K562 (cell line): ENCODE measurements around the gene MAD2L1BP. TPM values are rescaled to one million over a fixed set of nuclear protein-coding genes. Genes with fewer than 3 reads are reported as not detected.

ENCODE experiments used
- CHD1 ChIP-seq: fragments of 200-600 bp; sonication (generic); IDR thresholded peaks from one replicate; pipeline ENCODE4 v1.6.1; 2012; ENCODE audit warnings: mild to moderate bottlenecking, moderate library complexity, low read length, inconsistent platforms
- GTF2A2 ChIP-seq: IDR thresholded peaks from 2 replicates; pipeline ENCODE4 v1.6.1; 2016; ENCODE audit warnings: mild to moderate bottlenecking, missing genetic modification characterization, missing compliant biosample characterization
- JUND ChIP-seq, 2 experiments: IDR thresholded peaks; 2 replicates in 1 of 2; 3 replicates in 1 of 2; pipeline ENCODE4 v1.6.1; 2011; ENCODE audit warnings: borderline replicate concordance in 2 of 2, low read depth in 2 of 2, low read length in 2 of 2, improper control_type of control experiment in 1 of 2, missing biosample characterization in 1 of 2, missing genetic modification characterization in 1 of 2, missing genetic modification reagents in 1 of 2
- PHF21A ChIP-seq: fragments of 450-650 bp; IDR thresholded peaks from 2 replicates; pipeline ENCODE4 v1.6.1; 2017; ENCODE audit warnings: low read depth, borderline replicate concordance
- ZNF12 ChIP-seq: sonication (generic); formaldehyde crosslinking; IDR thresholded peaks from 2 replicates; pipeline ENCODE4 v1.4.0; 2020; ENCODE audit warnings: mild to moderate bottlenecking, missing genetic modification reagents
- polyA plus RNA-seq, 8 experiments: library from polyadenylated mRNA; depleted of rRNA in 4 of 8; stranded (reverse) in 5 of 8; unstranded in 3 of 8; fragments of >200 nt; fragmentation: Nextera tagmentation in 2 of 8; fragmentation: Illumina TruSeq in 1 of 8; extraction: Ambion mirVana in 2 of 8; extraction: Trizol in 1 of 8; gene quantifications; 2 replicates each; pipeline versions ENCODE4 v1.2.1 to v1.2.3, GENCODE V29; 2011 to 2014; ENCODE audit warnings: inconsistent platforms in 1 of 8, missing spikeins in 1 of 8
- total RNA-seq, 7 experiments: library from RNA; depleted of rRNA in 6 of 7; stranded (reverse); fragments of >200 nt in 6 of 7; fragmentation: Illumina TruSeq in 2 of 7; extraction: Trizol in 2 of 7; gene quantifications; 2 replicates each; pipeline versions ENCODE4 v1.2.1 to v1.2.3, GENCODE V29; 2011 to 2021; ENCODE audit warnings: low replicate concordance in 1 of 7
- TF ChIP-seq, protein P1 (sequence below): fragments of 450-650 bp; conservative IDR thresholded peaks from 2 replicates; pipeline ENCODE4 v1.6.1; 2016; ENCODE audit warnings: missing genetic modification characterization, low read depth, mild to moderate bottlenecking, control low read depth, missing compliant biosample characterization
- TF ChIP-seq, protein P2 (sequence below): sonication (generic); formaldehyde crosslinking; IDR thresholded peaks from 2 replicates; pipeline ENCODE4 v1.8.0; 2023; ENCODE audit warnings: mild to moderate bottlenecking, missing genetic modification reagents
- TF ChIP-seq, protein P3 (sequence below): IDR thresholded peaks from 3 replicates; pipeline ENCODE4 v1.6.1; 2011; ENCODE audit warnings: borderline replicate concordance, mild to moderate bottlenecking; ENCODE audit not compliant: insufficient read length, insufficient read depth
- TF ChIP-seq, protein P4 (sequence below): fragments of 450-650 bp; IDR thresholded peaks from 2 replicates; pipeline ENCODE4 v1.6.1; 2017; ENCODE audit warnings: antibody characterized with exemption, mild to moderate bottlenecking
- TF ChIP-seq, protein P5 (sequence below): sonication (generic); formaldehyde crosslinking; IDR thresholded peaks from 2 replicates; pipeline ENCODE4 v1.8.0; 2022; ENCODE audit warnings: mild to moderate bottlenecking, missing genetic modification reagents
- TF ChIP-seq, protein P6 (sequence below): fragments of 250-450 bp; sonication (Bioruptor Pico); IDR thresholded peaks from 2 replicates; pipeline ENCODE4 v1.5.0; 2021

Gene MAD2L1BP
- total and polyA plus RNA-seq, 9 of the 15 experiments (the other 6 are each of a cell fraction or from before 2014, with no cell fraction given): 69.7 to 321 (median 111) TPM

DNA sequence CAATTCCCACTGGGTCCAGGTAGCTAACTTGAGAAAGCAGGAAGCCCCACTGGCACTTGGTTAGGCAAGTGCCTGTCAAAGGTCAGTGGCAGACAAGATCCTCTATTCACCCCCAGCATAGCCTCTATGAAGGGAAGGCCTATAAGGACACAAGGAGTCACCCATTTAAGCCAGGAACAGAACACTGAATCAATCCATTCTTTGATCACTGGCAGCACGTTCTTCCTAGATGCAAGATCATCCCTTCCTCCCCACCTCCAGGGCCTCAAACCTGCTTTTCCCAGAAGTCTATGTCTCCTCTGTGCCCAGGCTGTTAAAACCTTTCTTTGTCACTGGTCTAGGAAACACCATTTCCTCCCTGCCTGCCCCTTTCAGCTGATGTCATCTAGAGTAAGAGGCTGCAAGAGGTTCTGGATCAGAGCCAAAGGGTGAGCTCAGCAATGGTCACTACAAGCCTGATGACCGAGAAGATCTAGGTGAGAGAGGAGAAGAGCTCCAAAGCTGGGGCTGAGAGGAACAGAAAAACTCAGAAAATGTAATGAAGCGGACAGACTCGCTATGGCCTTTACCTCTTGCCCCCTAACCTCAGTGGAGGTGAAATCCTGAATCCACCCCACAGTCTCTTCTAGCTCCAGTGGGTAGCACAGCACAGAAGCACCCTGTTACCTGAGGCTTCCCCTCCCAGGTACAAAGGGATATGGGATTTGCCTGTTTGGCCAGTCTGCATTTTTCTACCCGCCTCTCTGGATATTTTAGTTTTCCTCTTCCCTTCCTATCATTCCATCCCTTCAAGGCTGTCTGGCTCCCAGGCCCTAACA lies 8.4 kb upstream of the MAD2L1BP start (continued):
- TF ChIP-seq, protein P1, sequence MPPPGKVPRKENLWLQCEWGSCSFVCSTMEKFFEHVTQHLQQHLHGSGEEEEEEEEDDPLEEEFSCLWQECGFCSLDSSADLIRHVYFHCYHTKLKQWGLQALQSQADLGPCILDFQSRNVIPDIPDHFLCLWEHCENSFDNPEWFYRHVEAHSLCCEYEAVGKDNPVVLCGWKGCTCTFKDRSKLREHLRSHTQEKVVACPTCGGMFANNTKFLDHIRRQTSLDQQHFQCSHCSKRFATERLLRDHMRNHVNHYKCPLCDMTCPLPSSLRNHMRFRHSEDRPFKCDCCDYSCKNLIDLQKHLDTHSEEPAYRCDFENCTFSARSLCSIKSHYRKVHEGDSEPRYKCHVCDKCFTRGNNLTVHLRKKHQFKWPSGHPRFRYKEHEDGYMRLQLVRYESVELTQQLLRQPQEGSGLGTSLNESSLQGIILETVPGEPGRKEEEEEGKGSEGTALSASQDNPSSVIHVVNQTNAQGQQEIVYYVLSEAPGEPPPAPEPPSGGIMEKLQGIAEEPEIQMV (tag): peak; percentile 75
- TF ChIP-seq, protein P2, sequence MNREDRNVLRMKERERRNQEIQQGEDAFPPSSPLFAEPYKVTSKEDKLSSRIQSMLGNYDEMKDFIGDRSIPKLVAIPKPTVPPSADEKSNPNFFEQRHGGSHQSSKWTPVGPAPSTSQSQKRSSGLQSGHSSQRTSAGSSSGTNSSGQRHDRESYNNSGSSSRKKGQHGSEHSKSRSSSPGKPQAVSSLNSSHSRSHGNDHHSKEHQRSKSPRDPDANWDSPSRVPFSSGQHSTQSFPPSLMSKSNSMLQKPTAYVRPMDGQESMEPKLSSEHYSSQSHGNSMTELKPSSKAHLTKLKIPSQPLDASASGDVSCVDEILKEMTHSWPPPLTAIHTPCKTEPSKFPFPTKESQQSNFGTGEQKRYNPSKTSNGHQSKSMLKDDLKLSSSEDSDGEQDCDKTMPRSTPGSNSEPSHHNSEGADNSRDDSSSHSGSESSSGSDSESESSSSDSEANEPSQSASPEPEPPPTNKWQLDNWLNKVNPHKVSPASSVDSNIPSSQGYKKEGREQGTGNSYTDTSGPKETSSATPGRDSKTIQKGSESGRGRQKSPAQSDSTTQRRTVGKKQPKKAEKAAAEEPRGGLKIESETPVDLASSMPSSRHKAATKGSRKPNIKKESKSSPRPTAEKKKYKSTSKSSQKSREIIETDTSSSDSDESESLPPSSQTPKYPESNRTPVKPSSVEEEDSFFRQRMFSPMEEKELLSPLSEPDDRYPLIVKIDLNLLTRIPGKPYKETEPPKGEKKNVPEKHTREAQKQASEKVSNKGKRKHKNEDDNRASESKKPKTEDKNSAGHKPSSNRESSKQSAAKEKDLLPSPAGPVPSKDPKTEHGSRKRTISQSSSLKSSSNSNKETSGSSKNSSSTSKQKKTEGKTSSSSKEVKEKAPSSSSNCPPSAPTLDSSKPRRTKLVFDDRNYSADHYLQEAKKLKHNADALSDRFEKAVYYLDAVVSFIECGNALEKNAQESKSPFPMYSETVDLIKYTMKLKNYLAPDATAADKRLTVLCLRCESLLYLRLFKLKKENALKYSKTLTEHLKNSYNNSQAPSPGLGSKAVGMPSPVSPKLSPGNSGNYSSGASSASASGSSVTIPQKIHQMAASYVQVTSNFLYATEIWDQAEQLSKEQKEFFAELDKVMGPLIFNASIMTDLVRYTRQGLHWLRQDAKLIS (CRISPR knock-in tag): peak; percentile 99
- TF ChIP-seq CHD1: no peak
- no peak for TF ChIP-seq PHF21A
- TF ChIP-seq, protein P3, sequence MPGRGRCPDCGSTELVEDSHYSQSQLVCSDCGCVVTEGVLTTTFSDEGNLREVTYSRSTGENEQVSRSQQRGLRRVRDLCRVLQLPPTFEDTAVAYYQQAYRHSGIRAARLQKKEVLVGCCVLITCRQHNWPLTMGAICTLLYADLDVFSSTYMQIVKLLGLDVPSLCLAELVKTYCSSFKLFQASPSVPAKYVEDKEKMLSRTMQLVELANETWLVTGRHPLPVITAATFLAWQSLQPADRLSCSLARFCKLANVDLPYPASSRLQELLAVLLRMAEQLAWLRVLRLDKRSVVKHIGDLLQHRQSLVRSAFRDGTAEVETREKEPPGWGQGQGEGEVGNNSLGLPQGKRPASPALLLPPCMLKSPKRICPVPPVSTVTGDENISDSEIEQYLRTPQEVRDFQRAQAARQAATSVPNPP: no peak
- TF ChIP-seq, protein P4, sequence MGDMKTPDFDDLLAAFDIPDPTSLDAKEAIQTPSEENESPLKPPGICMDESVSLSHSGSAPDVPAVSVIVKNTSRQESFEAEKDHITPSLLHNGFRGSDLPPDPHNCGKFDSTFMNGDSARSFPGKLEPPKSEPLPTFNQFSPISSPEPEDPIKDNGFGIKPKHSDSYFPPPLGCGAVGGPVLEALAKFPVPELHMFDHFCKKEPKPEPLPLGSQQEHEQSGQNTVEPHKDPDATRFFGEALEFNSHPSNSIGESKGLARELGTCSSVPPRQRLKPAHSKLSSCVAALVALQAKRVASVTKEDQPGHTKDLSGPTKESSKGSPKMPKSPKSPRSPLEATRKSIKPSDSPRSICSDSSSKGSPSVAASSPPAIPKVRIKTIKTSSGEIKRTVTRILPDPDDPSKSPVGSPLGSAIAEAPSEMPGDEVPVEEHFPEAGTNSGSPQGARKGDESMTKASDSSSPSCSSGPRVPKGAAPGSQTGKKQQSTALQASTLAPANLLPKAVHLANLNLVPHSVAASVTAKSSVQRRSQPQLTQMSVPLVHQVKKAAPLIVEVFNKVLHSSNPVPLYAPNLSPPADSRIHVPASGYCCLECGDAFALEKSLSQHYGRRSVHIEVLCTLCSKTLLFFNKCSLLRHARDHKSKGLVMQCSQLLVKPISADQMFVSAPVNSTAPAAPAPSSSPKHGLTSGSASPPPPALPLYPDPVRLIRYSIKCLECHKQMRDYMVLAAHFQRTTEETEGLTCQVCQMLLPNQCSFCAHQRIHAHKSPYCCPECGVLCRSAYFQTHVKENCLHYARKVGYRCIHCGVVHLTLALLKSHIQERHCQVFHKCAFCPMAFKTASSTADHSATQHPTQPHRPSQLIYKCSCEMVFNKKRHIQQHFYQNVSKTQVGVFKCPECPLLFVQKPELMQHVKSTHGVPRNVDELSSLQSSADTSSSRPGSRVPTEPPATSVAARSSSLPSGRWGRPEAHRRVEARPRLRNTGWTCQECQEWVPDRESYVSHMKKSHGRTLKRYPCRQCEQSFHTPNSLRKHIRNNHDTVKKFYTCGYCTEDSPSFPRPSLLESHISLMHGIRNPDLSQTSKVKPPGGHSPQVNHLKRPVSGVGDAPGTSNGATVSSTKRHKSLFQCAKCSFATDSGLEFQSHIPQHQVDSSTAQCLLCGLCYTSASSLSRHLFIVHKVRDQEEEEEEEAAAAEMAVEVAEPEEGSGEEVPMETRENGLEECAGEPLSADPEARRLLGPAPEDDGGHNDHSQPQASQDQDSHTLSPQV: no peak
- TF ChIP-seq JUND (IDR thresholded peaks at IDR 0.05; ENCODE audit: borderline replicate concordance, low read depth, low read length): peak; percentile 100
- TF ChIP-seq JUND (tag; IDR thresholded peaks at IDR 0.05; ENCODE audit: borderline replicate concordance, low read depth, low read length): peak; percentile 99
- TF ChIP-seq, protein P5, sequence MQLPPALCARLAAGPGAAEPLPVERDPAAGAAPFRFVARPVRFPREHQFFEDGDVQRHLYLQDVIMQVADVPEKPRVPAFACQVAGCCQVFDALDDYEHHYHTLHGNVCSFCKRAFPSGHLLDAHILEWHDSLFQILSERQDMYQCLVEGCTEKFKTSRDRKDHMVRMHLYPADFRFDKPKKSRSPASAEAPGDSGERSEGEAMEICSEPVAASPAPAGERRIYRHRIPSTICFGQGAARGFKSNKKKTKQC: no peak; the same call in 1 of the 2 replicates
- TF ChIP-seq, protein P6, sequence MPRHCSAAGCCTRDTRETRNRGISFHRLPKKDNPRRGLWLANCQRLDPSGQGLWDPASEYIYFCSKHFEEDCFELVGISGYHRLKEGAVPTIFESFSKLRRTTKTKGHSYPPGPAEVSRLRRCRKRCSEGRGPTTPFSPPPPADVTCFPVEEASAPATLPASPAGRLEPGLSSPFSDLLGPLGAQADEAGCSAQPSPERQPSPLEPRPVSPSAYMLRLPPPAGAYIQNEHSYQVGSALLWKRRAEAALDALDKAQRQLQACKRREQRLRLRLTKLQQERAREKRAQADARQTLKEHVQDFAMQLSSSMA (CRISPR knock-in tag): peak; percentile 46; the same call in 1 of the 2 replicates
- TF ChIP-seq GTF2A2 (tag): peak; percentile 75; the same call in 1 of the 2 replicates
- TF ChIP-seq ZNF12 (CRISPR knock-in tag): 0 out of 2 replicates have a peak, but pooled peaks have one; percentile 26
